Measurements from ENCODE around the gene REC8. TPM values are rescaled to one million over a fixed set of nuclear protein-coding genes. Genes with fewer than 3 reads are reported as not detected.

Gene REC8
- polyA plus RNA-seq, 1 donor (not counting 4 experiments of a cell fraction or from before 2014, with no cell fraction given) = 6.3 TPM

DNA sequence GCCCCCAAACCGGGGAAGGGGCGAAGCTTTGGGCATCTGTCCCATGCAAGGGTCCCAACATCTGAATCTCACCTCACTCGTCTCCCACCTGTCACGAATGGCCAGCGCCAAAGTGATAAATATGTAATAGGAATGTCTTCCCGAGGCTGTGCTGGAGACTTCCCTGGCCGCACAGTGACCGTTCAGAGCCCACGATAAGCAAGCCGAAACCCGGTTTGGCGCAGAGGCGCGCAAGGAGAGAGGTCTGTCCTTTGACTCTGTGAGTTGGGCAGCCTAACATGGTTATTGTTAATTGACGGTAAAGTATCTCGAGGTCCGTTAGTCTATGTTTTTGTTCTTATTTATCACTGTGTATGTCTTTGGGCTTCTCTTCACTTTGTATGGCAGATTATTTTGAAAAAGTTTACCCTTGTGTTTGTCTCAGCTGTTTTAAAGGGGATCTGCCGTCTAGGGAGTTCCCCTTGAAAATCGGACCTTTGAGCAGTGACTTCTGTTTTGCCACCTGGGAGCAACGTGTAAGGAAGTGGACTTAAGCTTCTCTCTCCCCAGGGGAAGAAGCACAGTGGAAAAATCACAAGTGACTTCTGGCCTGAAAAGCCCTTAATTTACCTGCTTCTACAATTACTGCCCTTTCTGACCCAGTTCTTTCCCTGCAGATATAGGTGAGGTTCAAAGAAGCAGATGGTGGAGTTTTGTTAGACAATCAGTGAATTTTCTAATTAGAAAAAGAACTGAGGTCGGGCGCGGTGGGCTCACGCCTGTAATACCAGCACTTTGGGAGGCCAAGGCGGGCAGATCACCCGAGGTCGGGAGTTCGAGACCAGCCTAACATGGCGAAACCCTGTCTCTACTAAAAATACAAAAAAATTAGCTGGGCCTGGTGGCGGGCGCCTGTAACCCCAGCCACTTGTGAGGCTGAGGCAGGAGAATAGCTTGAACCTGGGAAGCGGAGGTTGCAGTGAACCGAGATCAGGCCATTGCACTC, 24.5 kb downstream of the REC8 start:
- TF ChIP-seq EZH2 (IDR thresholded peaks at IDR 0.05; ENCODE audit: low read length) (no peak), CTCF (optimal IDR thresholded peaks at IDR 0.05 in 1 of 3, IDR thresholded peaks at IDR 0.05 in 1 of 3, conservative IDR thresholded peaks at IDR 0.05 in 1 of 3; ENCODE audit: extremely low read depth in 1 of 3, insufficient read depth in 2 of 3, low read length in 3 of 3) (no peak)
- dilution Hi-C loops (cut with MboI; ENCODE audit: extremely low pct_ligation_motif_present, low sequenced_read_pairs) = no loop called here
- DNase-seq (ENCODE audit: low read depth, low spot score) = no peak

DNA sequence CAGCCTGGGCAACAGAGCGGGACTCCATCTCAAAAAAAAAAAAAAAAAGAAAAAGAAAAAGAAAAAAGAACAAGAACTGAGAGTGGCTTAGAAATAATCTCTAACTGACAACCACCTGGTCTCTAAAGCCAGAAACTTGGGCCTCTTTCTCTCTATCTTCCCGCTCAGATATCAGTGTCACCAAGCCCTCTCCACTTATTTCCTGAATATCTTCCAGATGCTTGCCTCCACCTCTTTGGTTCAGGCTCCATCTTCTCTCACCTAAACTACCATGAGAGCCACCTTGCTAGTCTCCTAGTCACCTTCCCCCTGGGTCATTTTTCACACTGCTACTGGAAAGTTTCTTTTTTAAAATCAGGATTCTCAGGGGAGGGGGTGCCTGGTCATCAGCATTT, 25.2 kb downstream of the REC8 start:
- Histone ChIP-seq H3K4me3 (ENCODE audit: control insufficient read depth in 2 of 3, extremely low read depth in 1 of 3, insufficient read depth in 2 of 3, low read depth in 1 of 3, low read length in 3 of 3) (no peak overlapping the region), H3K79me2 (ENCODE audit: control insufficient read depth, insufficient read depth, low read length) (peaks cover 41% of the 10 kb centered on the region)
- no peak for FAIRE-seq

More for the DNA sequence above, 24.5 kb downstream of the REC8 start:
- Histone ChIP-seq H3K9me3 (ENCODE audit: control insufficient read depth, low read depth, low read length) (no peaks in the 10 kb centered on the region), H3K4me2 (ENCODE audit: control insufficient read depth, extremely low read depth, insufficient read depth, low read depth, low read length) (peak overlapping the region; percentile 98), H3K79me2 (ENCODE audit: control insufficient read depth, insufficient read depth, low read length) (peaks cover 46% of the 10 kb centered on the region), H4K20me1 (ENCODE audit: control insufficient read depth, extremely low read depth, insufficient read depth, low read length) (no peaks in the 10 kb centered on the region), H3K4me3 (ENCODE audit: control insufficient read depth in 2 of 3, extremely low read depth in 1 of 3, insufficient read depth in 2 of 3, low read depth in 1 of 3, low read length in 3 of 3) (peak overlapping the region; percentile 83 to 98 (median 96)), H3K27me3 (ENCODE audit: control insufficient read depth, extremely low read depth, insufficient read depth, low read length) (no peaks in the 10 kb centered on the region), H2AFZ (ENCODE audit: control insufficient read depth, low read length) (peak overlapping the region; percentile 90), H3K9ac (ENCODE audit: control insufficient read depth, extremely low read depth, insufficient read depth, low read length) (peak overlapping the region; percentile 98), H3K4me1 (ENCODE audit: control insufficient read depth, extremely low read depth, insufficient read depth, low read length) (peaks cover 15% of the 10 kb centered on the region), H3K36me3 (ENCODE audit: control insufficient read depth in 2 of 2, extremely low read depth in 1 of 2, insufficient read depth in 2 of 2, low read length in 2 of 2) (peaks cover 5 to 17% of the 10 kb centered on the region in 2 experiments), H3K27ac (ENCODE audit: control insufficient read depth, insufficient read depth, low read length) (peak overlapping the region; percentile 96), H3K9me1 (ENCODE audit: control insufficient read depth, extremely low read depth, insufficient read depth, low read length) (no peaks in the 10 kb centered on the region)
- no peak for FAIRE-seq

More for the DNA sequence above, 25.2 kb downstream of the REC8 start:
- no peak for DNase-seq (ENCODE audit: low read depth, low spot score)
- Histone ChIP-seq H3K27ac (ENCODE audit: control insufficient read depth, insufficient read depth, low read length) (no peak overlapping the region), H2AFZ (ENCODE audit: control insufficient read depth, low read length) (no peak overlapping the region), H3K4me1 (ENCODE audit: control insufficient read depth, extremely low read depth, insufficient read depth, low read length) (peaks cover 15% of the 10 kb centered on the region), H3K36me3 (ENCODE audit: control insufficient read depth in 2 of 2, extremely low read depth in 1 of 2, insufficient read depth in 2 of 2, low read length in 2 of 2) (peaks cover 5 to 10% of the 10 kb centered on the region in 2 experiments), H3K4me2 (ENCODE audit: control insufficient read depth, extremely low read depth, insufficient read depth, low read depth, low read length) (peak overlapping the region; percentile 98), H3K9me3 (ENCODE audit: control insufficient read depth, low read depth, low read length) (no peaks in the 10 kb centered on the region), H4K20me1 (ENCODE audit: control insufficient read depth, extremely low read depth, insufficient read depth, low read length) (no peaks in the 10 kb centered on the region), H3K9ac (ENCODE audit: control insufficient read depth, extremely low read depth, insufficient read depth, low read length) (no peak overlapping the region), H3K27me3 (ENCODE audit: control insufficient read depth, extremely low read depth, insufficient read depth, low read length) (no peaks in the 10 kb centered on the region), H3K9me1 (ENCODE audit: control insufficient read depth, extremely low read depth, insufficient read depth, low read length) (no peaks in the 10 kb centered on the region)
- dilution Hi-C loops (cut with MboI; ENCODE audit: extremely low pct_ligation_motif_present, low sequenced_read_pairs) = no loop called here
- TF ChIP-seq CTCF (optimal IDR thresholded peaks at IDR 0.05 in 1 of 3, IDR thresholded peaks at IDR 0.05 in 1 of 3, conservative IDR thresholded peaks at IDR 0.05 in 1 of 3; ENCODE audit: extremely low read depth in 1 of 3, insufficient read depth in 2 of 3, low read length in 3 of 3) (no peak), EZH2 (IDR thresholded peaks at IDR 0.05; ENCODE audit: low read length) (no peak)

Data from keratinocyte (primary cell).